Cardiac muscle cell (in vitro differentiated cells and primary cell): ENCODE results near the gene MAVS. TPM values are rescaled to one million over a fixed set of nuclear protein-coding genes. Genes with fewer than 3 reads are reported as not detected.

ENCODE experiments used
- DNase-seq, 2 donors: peaks; one replicate each; pipeline versions ENCODE4 v3.0.0 to v3.0.0-alpha.2; 2010 to 2017; ENCODE audit warnings: low read depth in 1 of 2, low spot score in 1 of 2
- H3K27ac ChIP-seq: fragments of 200-600 bp; sonication (generic); 2 replicates; pipeline ENCODE4 v1.5.1; 2016
- H3K27me3 ChIP-seq: fragments of 200-600 bp; sonication (generic); 2 replicates; pipeline ENCODE4 v1.6.0; 2016; ENCODE audit warnings: control low read depth
- H3K36me3 ChIP-seq: fragments of 200-600 bp; sonication (generic); 2 replicates; pipeline ENCODE4 v1.5.1; 2016; ENCODE audit warnings: control low read depth
- H3K4me1 ChIP-seq: fragments of 200-600 bp; sonication (generic); 2 replicates; pipeline ENCODE4 v1.8.1; 2017; ENCODE audit warnings: low read depth, mild to moderate bottlenecking, mixed run types
- H3K4me3 ChIP-seq: fragments of 200-600 bp; sonication (generic); 2 replicates; pipeline ENCODE4 v1.5.1; 2016; ENCODE audit warnings: mild to moderate bottlenecking
- H3K9me3 ChIP-seq: fragments of 200-600 bp; sonication (generic); 2 replicates; pipeline ENCODE4 v1.5.1; 2017; ENCODE audit warnings: low read depth, mild to moderate bottlenecking, control low read depth
- polyA plus RNA-seq: library from polyadenylated mRNA; unstranded; fragments of >200 nt; fragmentation: Nextera tagmentation; extraction: Ambion mirVana; gene quantifications from 2 replicates; pipeline ENCODE4 v1.2.1, GENCODE V29; 2016
- total RNA-seq: library from RNA; depleted of rRNA; stranded (reverse); fragments of >200 nt; gene quantifications from 2 replicates; pipeline ENCODE4 v1.2.3, GENCODE V29; 2016
- TF ChIP-seq, protein P1 (sequence below): IDR thresholded peaks from 2 replicates; pipeline ENCODE4 v1.5.1; 2012; ENCODE audit warnings: low read depth, mild to moderate bottlenecking, low read length

Gene MAVS
- total and polyA plus RNA-seq, 2 experiments from 2014 or later, result 15.0 to 40.9 TPM

DNA sequence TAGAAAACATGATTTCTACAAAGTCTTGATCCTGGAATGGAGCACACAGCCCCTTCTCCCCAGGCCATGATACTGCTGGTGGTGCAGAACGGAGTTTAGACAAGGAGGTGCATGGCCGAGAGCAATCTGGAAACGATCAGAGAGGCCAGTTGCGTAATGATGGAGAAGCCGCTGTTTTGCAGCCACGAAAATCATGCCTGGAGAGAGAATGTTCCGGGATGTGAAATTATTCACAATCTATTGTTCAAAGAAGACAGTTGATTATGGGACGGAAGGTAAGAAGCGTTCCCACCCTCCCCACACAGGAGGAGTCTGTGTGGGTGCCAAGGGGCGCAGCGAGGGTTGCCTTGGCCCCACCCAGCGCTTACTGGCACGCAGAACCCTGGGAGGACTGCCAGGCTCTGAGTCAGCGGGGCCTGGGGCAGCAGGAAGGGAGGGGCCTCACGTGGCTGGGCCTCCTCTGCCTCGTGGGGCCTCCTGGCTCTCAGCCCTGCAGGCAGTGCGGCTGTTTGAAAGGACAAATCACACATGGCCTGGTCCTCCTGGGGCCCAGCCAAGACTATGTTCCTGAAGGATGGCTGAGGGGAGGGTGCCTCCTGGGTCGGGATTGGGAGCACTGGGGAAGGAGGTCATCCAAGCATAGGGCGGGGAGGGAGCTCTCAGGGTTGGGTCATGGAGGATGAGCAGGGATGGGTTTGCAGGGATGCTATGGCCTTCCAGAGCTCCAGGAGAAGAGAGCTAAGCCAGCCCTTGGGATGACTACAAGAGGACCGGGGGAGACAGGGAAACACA, 35.0 kb upstream of the MAVS start:
- H3K36me3 ChIP-seq, result no peaks in the 10 kb centered on the region
- no peaks in the 10 kb centered on the region for H3K9me3 ChIP-seq
- peak; percentile 18 to 100 for DNase-seq
- no peak overlapping the region for H3K4me3 ChIP-seq
- no peaks in the 10 kb centered on the region for H3K27me3 ChIP-seq
- TF ChIP-seq, protein P1, sequence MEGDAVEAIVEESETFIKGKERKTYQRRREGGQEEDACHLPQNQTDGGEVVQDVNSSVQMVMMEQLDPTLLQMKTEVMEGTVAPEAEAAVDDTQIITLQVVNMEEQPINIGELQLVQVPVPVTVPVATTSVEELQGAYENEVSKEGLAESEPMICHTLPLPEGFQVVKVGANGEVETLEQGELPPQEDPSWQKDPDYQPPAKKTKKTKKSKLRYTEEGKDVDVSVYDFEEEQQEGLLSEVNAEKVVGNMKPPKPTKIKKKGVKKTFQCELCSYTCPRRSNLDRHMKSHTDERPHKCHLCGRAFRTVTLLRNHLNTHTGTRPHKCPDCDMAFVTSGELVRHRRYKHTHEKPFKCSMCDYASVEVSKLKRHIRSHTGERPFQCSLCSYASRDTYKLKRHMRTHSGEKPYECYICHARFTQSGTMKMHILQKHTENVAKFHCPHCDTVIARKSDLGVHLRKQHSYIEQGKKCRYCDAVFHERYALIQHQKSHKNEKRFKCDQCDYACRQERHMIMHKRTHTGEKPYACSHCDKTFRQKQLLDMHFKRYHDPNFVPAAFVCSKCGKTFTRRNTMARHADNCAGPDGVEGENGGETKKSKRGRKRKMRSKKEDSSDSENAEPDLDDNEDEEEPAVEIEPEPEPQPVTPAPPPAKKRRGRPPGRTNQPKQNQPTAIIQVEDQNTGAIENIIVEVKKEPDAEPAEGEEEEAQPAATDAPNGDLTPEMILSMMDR, result no peak
- no peaks in the 10 kb centered on the region for H3K4me1 ChIP-seq
- no peak overlapping the region for H3K27ac ChIP-seq

DNA sequence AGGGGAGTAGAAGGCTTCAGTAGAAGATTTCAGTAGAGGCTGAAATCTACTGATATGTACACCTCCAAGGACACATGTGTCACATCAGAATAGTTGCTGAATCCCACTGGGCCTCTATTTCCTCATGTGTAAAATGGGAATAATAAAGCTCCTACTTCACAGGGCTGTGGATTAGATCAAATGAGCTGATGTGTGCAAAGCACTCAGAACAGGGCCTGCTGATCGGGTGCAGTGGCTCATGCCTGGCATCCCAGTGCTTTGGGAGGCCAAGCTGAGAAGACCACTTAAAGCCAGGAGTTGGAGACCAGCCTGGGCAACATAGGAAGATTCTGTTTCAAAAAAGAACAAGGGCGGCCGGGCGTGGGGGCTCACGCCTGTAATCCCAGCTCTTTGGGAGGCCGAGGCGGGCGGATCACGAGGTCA, 34.4 kb upstream of the MAVS start:
- H3K4me3 ChIP-seq, result no peak overlapping the region
- no peaks in the 10 kb centered on the region for H3K9me3 ChIP-seq
- no peaks in the 10 kb centered on the region for H3K36me3 ChIP-seq
- no peaks in the 10 kb centered on the region for H3K27me3 ChIP-seq
- no peak for DNase-seq
- H3K4me1 ChIP-seq, result no peaks in the 10 kb centered on the region
- TF ChIP-seq, protein P1, result no peak
- no peak overlapping the region for H3K27ac ChIP-seq

DNA sequence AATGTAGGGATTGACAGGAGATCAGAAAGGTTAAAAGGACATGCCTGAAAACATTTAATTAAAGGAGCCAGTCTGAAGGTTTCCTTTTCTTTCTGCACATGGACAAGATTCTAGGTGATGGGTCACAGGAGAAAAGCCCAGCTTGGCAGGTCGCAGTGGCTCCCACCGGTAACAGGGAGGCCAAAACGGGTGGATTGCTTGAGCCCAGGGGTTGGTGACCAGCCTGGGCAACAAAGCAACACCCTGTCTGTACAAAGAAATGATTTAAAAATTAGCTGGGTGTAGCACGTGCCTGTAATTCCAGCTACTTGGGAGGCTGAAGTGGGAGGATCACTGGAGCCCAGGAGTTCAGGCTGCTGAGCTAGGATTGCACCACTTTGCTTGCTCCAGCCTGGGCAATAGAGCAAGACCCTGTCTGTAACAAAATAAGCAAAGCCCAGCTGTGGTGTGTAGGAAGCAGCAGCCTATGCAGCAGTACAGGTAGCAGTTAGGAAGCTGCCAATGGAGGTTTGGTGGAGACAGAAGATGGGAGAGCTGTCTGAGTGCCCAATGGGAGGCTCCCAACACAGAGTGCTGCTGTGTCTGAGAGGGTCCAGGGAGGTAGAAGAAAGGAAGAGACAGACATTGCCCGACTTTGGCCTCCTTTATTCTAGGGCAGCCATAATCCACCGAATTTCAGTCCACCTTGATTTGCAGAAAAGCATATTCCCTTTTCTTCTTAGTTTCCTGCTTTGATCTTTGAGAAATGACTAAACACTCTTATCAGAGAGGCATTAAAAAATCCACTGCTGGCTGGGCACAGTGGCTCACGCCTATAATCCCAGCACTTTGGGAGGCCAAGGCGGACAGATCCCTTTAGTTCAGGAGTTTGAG, 33.4 kb upstream of the MAVS start:
- TF ChIP-seq, protein P1, result no peak
- H3K27me3 ChIP-seq, result no peaks in the 10 kb centered on the region
- peak in 1 of 2 donors; percentile 37 for DNase-seq
- no peaks in the 10 kb centered on the region for H3K4me1 ChIP-seq
- no peak overlapping the region for H3K4me3 ChIP-seq
- H3K9me3 ChIP-seq, result no peaks in the 10 kb centered on the region
- no peak overlapping the region for H3K27ac ChIP-seq
- H3K36me3 ChIP-seq, result no peaks in the 10 kb centered on the region

DNA sequence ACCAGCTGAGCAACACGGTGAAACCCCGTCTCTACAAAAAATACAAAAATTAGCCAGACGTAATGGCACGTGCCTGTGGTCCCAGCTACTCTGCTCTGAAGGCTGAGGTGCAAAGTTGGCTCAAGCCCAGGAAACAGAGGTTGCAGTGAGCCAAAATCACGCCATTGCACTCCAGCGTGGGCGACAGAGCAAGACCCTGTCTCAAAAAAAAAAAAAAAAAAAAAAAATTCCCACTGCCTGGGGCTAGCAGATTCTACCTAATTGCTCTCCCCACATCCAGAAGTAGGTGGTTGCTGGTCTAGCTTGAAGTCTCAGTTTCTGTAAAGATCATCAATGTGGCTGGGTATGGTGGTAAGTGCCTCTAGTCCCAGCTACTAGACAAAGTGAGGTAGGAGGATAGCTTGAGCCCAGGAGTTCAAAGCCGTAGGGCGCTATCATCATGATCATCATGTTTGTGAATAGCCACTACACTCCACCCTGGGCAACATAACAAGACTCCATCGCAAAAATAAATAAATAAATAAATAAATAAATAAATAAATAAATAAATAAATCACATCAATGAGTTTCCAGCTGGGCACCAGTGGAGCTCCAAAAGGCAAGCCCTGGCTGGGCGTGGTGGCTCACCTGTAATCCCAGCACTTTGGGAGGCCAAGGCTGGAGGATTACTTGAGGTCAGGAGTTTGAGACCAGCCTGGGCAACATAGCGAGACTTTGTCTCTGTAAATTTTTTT, 32.6 kb upstream of the MAVS start:
- H3K27ac ChIP-seq, result no peak overlapping the region
- H3K4me1 ChIP-seq, result no peaks in the 10 kb centered on the region
- no peaks in the 10 kb centered on the region for H3K27me3 ChIP-seq
- TF ChIP-seq, protein P1, result no peak
- no peak for DNase-seq
- H3K9me3 ChIP-seq, result no peaks in the 10 kb centered on the region
- H3K4me3 ChIP-seq, result no peak overlapping the region
- H3K36me3 ChIP-seq, result no peaks in the 10 kb centered on the region

DNA sequence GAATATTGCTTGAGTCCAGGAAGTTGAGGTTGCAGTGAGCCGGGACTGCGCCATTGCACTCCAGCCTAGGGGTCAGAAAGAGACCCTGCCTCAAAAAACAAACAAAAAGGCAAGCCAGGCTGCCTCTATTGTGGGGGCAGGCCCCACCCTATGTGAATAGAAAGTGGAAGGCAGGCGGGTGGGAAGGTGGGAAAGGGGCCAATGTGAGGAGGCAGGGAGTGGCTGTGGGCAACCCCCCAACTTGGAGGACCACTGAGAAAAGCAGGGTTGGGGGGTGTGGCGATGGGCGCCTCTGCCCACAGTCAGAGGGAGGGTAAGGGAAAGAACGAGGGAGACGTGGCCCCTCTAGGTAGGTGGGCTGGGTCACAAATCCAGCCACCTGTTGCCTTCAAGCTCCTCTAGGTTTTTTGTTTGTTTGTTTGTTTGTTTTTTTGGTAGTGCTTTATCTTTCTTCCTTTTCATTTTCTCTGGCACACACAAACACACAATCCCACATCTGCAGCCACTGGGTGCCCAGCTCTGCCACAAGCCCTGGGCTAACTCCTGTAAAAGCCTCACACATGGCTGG, 31.6 kb upstream of the MAVS start:
- Histone ChIP-seq H3K36me3 (no peaks in the 10 kb centered on the region), H3K4me1 (no peaks in the 10 kb centered on the region), H3K9me3 (no peaks in the 10 kb centered on the region), H3K4me3 (no peak overlapping the region), H3K27me3 (no peaks in the 10 kb centered on the region), H3K27ac (no peak overlapping the region)
- no peak for DNase-seq
- TF ChIP-seq, protein P1, result no peak
